Chondrocyte (in vitro differentiated cells): Measurements from ENCODE around the gene ANO4. TPM values are rescaled to one million over a fixed set of nuclear protein-coding genes. Genes with fewer than 3 reads are reported as not detected.
A peak's percentile ranks its signal among the peaks of the same experiment; 100 is the strongest.
"Not testable (repeated sequence)": the region's sequence is repeated elsewhere in the genome, so short reads cannot be mapped to it uniquely, and the experiment has no call there.

Experiments
- DNase-seq: peaks from one replicate; pipeline ENCODE4 v3.0.0; 2021; ENCODE audit warnings: mixed read lengths, low spot score
- H3K27ac Mint-ChIP-seq: one replicate; pipeline ENCODE4 v1.8.0; 2021; ENCODE audit warnings: mild to moderate bottlenecking, moderate library complexity, mixed read lengths; ENCODE audit not compliant: unreplicated experiment
- H3K27me3 Mint-ChIP-seq: 2 replicates; pipeline ENCODE4 v1.8.0; 2021; ENCODE audit warnings: low read depth, mixed read lengths
- H3K36me3 Mint-ChIP-seq: 2 replicates; pipeline ENCODE4 v1.8.0; 2021; ENCODE audit warnings: low read depth, mixed read lengths
- H3K4me1 Mint-ChIP-seq: 2 replicates; pipeline ENCODE4 v1.8.0; 2021; ENCODE audit warnings: low read depth, mild to moderate bottlenecking, mixed read lengths
- H3K4me3 Mint-ChIP-seq: one replicate; pipeline ENCODE4 v1.8.0; 2021; ENCODE audit warnings: mild to moderate bottlenecking, moderate library complexity, mixed read lengths; ENCODE audit not compliant: unreplicated experiment
- H3K9me3 Mint-ChIP-seq: 2 replicates; pipeline ENCODE4 v1.8.0; 2021; ENCODE audit warnings: low read depth, mixed read lengths
- CTCF ChIP-seq: fragments of 200-600 bp; sonication (generic); IDR thresholded peaks from 2 replicates; pipeline ENCODE4 v1.5.0; 2021; ENCODE audit warnings: antibody characterized with exemption, mild to moderate bottlenecking, moderate library complexity
- total RNA-seq: library from RNA; stranded (reverse); gene quantifications from 3 replicates; pipeline ENCODE4 v1.2.1, GENCODE V29; 2021

The ANO4 gene
- total RNA-seq, 1 donor from 2014 or later = 9.2 TPM

DNA sequence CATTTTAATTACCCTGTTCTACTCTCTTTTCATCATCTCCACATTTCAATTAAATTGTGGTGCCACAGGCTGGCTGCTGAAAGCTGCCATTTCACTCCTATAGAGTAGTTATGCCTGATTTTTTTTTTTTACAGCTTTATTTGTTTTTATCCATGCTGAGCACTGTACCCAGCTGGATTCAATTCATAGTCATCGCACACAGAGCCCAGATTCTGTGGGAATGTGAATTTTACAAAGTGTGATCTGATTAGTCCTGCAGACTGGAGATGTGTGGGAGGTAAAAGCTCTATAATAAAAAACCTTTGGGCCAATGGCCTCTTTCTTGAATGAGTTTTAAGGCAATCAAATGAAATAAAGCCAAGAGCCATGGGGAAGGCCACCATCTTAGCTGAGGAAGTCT lies 190.2 kb downstream of the ANO4 start:
- H3K27me3 Mint-ChIP-seq = no peaks in the 10 kb centered on the region
- no peak overlapping the region for H3K4me3 Mint-ChIP-seq
- no peak for TF ChIP-seq CTCF
- no peak overlapping the region for H3K27ac Mint-ChIP-seq
- H3K4me1 Mint-ChIP-seq = peaks cover 22% of the 10 kb centered on the region
- peaks cover 3% of the 10 kb centered on the region for H3K9me3 Mint-ChIP-seq
- DNase-seq = no peak
- H3K36me3 Mint-ChIP-seq = no peaks in the 10 kb centered on the region

GRCh38 chr12:100986595-100987547 lies 192.3 kb downstream of the ANO4 start:
- peak overlapping the region; percentile 84 for H3K27ac Mint-ChIP-seq
- H3K27me3 Mint-ChIP-seq = no peaks in the 10 kb centered on the region
- peaks cover 3% of the 10 kb centered on the region for H3K9me3 Mint-ChIP-seq
- TF ChIP-seq CTCF = peak; percentile 39
- H3K4me3 Mint-ChIP-seq = peak overlapping the region; percentile 29
- DNase-seq = no peak
- peaks cover 25% of the 10 kb centered on the region for H3K4me1 Mint-ChIP-seq
- no peaks in the 10 kb centered on the region for H3K36me3 Mint-ChIP-seq

GRCh38 chr12:100987552-100988521 lies 193.3 kb downstream of the ANO4 start:
- peak; percentile 72 for TF ChIP-seq CTCF
- Mint-ChIP-seq H3K27ac (peak overlapping the region; percentile 84), H3K4me3 (no peak overlapping the region), H3K36me3 (no peaks in the 10 kb centered on the region), H3K4me1 (peaks cover 25% of the 10 kb centered on the region), H3K9me3 (peaks cover 3% of the 10 kb centered on the region), H3K27me3 (no peaks in the 10 kb centered on the region)
- DNase-seq = no peak

GRCh38 chr12:100989509-100989908 lies 194.9 kb downstream of the ANO4 start:
- not testable (repeated sequence) for H3K4me3 Mint-ChIP-seq, H3K36me3 Mint-ChIP-seq, H3K9me3 Mint-ChIP-seq, DNase-seq, H3K27ac Mint-ChIP-seq, H3K27me3 Mint-ChIP-seq
- H3K4me1 Mint-ChIP-seq = peaks cover 25% of the 10 kb centered on the region

- no peaks in the 10 kb centered on the region for H3K27me3 Mint-ChIP-seq
- TF ChIP-seq CTCF = no peak
- no peak overlapping the region for H3K4me3 Mint-ChIP-seq
- no peak overlapping the region for H3K27ac Mint-ChIP-seq
- H3K36me3 Mint-ChIP-seq = no peaks in the 10 kb centered on the region
- DNase-seq = no peak
- H3K9me3 Mint-ChIP-seq = peaks cover 3% of the 10 kb centered on the region
- peaks cover 25% of the 10 kb centered on the region for H3K4me1 Mint-ChIP-seq
These were observed 196.5 kb downstream of the ANO4 start for GRCh38 chr12:100991102-100991501.
